ENCODE measurements around the gene UBQLN3.

UBQLN3 gene

GRCh38 chr11:5488385-5488784, 21.4 kb downstream of the UBQLN3 start, which contains the start of gene OR52D1:
Gene OR52D1 (plus strand): TSS chr11:5488685. CDS start chr11:5488707, 22 bp downstream.
- DNase-seq (no peak), ATAC-seq (replicated peaks) (no peak)
- no peak within 1 kb of the TSS for H3K4me3 Mint-ChIP-seq
- peaks cover 1 to 6% of the 10 kb centered on the region in 2 donors for H3K4me1 Mint-ChIP-seq
- H3K36me3 Mint-ChIP-seq = no peaks in the 10 kb centered on the region
- H3K27ac Mint-ChIP-seq = no peak within 1 kb of the TSS
- peaks cover 0 to 9% of the 10 kb centered on the region in 2 donors for H3K27me3 Mint-ChIP-seq
- no peaks in the 10 kb centered on the region for H3K9me3 Mint-ChIP-seq

GRCh38 chr11:5486421-5486820, 23.3 kb downstream of the UBQLN3 start:
- Mint-ChIP-seq H3K27me3 (peaks cover 0 to 9% of the 10 kb centered on the region in 2 donors), H3K36me3 (no peaks in the 10 kb centered on the region), H3K27ac (no peak overlapping the region), H3K4me3 (peak overlapping the region in 1 of 2 donors; percentile 8), H3K4me1 (peaks cover 1 to 6% of the 10 kb centered on the region in 2 donors), H3K9me3 (no peaks in the 10 kb centered on the region)
- DNase-seq (no peak), ATAC-seq (replicated peaks) (peak; percentile 82 to 84)

GRCh38 chr11:5486003-5486402, 23.8 kb downstream of the UBQLN3 start:
- H3K4me1 Mint-ChIP-seq = peaks cover 1 to 6% of the 10 kb centered on the region in 2 donors
- peaks cover 0 to 5% of the 10 kb centered on the region in 2 donors for H3K27me3 Mint-ChIP-seq
- no peak for DNase-seq
- ATAC-seq (replicated peaks) = peak; percentile 67
- H3K4me3 Mint-ChIP-seq = peak overlapping the region in 1 of 2 donors; percentile 8
- H3K9me3 Mint-ChIP-seq = no peaks in the 10 kb centered on the region
- H3K27ac Mint-ChIP-seq = no peak overlapping the region
- no peaks in the 10 kb centered on the region for H3K36me3 Mint-ChIP-seq

GRCh38 chr11:5476186-5476819, 33.5 kb downstream of the UBQLN3 start:
- ATAC-seq (replicated peaks) = peak; percentile 42 to 64
- Mint-ChIP-seq H3K4me1 (peaks cover 0 to 2% of the 10 kb centered on the region in 2 donors), H3K4me3 (no peak overlapping the region), H3K27ac (no peak overlapping the region), H3K27me3 (peaks cover 18 to 23% of the 10 kb centered on the region in 2 donors), H3K36me3 (no peaks in the 10 kb centered on the region), H3K9me3 (no peaks in the 10 kb centered on the region)
- DNase-seq = no peak

- peaks cover 0 to 2% of the 10 kb centered on the region in 2 donors for H3K4me1 Mint-ChIP-seq
- no peak overlapping the region for H3K4me3 Mint-ChIP-seq
- ATAC-seq (replicated peaks) = peak in 1 of 2 donors; percentile 50
- peaks cover 18 to 28% of the 10 kb centered on the region in 2 donors for H3K27me3 Mint-ChIP-seq
- H3K9me3 Mint-ChIP-seq = no peaks in the 10 kb centered on the region
- H3K27ac Mint-ChIP-seq = no peak overlapping the region
- no peak for DNase-seq
- H3K36me3 Mint-ChIP-seq = no peaks in the 10 kb centered on the region
Measured at GRCh38 chr11:5473921-5474320, 35.8 kb downstream of the UBQLN3 start.

GRCh38 chr11:5467527-5467926, 42.2 kb downstream of the UBQLN3 start:
- Mint-ChIP-seq H3K27me3 (peaks cover 9 to 15% of the 10 kb centered on the region in 2 donors), H3K9me3 (no peaks in the 10 kb centered on the region), H3K4me3 (no peak overlapping the region), H3K4me1 (no peaks in the 10 kb centered on the region), H3K36me3 (no peaks in the 10 kb centered on the region), H3K27ac (no peak overlapping the region)
- ATAC-seq (replicated peaks) = no peak
- no peak for DNase-seq

DNA sequence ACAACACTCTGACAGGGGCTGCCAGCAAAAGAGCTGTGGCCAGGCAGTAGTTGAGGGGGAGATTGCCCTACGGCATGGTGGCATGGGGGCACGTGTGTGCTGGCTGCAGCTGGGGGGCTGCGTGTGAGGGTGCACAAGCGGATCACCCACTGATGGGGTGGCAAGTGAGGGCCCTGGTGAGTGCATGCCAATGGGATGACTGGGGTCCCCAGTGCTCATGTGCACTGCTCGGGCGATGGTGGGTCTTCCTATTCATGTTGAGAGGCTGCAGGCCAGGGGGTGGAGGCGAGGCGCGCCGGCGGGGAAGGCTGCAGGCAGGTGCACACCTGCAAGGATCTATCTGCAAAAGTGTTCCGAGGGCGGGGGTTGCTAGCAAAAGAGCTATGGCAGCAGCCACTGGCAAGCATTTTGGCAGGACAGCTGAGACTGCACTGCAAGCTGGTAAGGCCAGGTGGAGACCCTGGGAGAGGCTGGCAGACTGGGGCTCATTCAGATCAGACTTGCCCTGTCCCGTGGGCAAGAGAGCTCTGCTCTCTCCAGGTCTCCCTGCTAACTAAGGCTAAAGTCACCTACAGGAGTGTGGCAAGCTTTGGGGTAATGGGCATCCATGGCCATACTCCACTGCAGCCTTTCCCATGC, 48.7 kb downstream of the UBQLN3 start:
- Mint-ChIP-seq H3K27me3 (peaks cover 8 to 11% of the 10 kb centered on the region in 2 donors), H3K4me1 (no peaks in the 10 kb centered on the region), H3K4me3 (no peak overlapping the region), H3K9me3 (peaks cover 0 to 8% of the 10 kb centered on the region in 2 donors), H3K27ac (no peak overlapping the region), H3K36me3 (no peaks in the 10 kb centered on the region)
- ATAC-seq (replicated peaks) = no peak
- DNase-seq = no peak
